ENCODE data around the gene C5orf46. TPM values are rescaled to one million over a fixed set of nuclear protein-coding genes. Genes with fewer than 3 reads are reported as not detected.

C5orf46 gene
- total RNA-seq, 3 donors from 2014 or later (not counting 1 experiment from before 2014, with no cell fraction given): not detected

DNA sequence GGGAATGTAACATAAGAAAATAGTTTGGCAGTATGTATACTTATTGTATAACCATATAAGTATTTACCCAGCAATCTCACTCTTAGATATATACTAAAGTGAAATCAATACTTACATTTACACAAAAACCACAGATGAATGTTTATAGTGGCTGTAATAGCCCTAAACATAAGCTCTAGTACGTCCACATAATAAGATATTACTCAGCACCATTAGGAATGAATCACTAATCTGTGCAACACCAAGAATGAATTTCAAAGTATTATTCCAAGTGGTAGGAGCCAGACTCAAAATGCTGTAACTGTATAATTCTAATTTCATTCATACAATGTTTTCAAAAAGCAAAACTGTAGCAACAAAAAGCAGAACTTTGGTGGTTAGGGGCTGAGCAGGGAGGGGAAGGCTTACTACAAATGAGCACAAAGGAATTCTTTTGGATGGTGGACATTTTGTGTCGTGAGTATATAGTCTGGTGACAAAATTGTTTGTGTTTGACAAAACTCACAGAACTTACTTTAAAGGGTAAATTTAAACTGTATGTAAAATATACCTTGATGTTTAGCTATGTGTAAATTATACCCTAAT is 11.9 kb upstream of the C5orf46 start:
- H3K4me3 ChIP-seq (ENCODE audit: low read length): no peak overlapping the region
- H3K9me3 ChIP-seq (ENCODE audit: control insufficient read depth, insufficient read depth, low read length): no peaks in the 10 kb centered on the region
- no peak overlapping the region for H3K27ac Mint-ChIP-seq
- intact Hi-C loops (cut with micrococcal nuclease): no loop called here
- DNase-seq (no peak), ATAC-seq (no peak)
- H3K9me3 Mint-ChIP-seq: no peaks in the 10 kb centered on the region
- H3K4me1 ChIP-seq (ENCODE audit: control insufficient read depth, insufficient read depth, low read length): no peaks in the 10 kb centered on the region
- WGBS (ENCODE audit: insufficient coverage): 69% methylated on average over 2 of the region's 2 CpGs
- H3K27me3 Mint-ChIP-seq (ENCODE audit: low read depth in 2 of 2): peaks cover 2 to 12% of the 10 kb centered on the region in 2 donors
- H3K36me3 Mint-ChIP-seq: no peaks in the 10 kb centered on the region
- TF ChIP-seq, protein P1, sequence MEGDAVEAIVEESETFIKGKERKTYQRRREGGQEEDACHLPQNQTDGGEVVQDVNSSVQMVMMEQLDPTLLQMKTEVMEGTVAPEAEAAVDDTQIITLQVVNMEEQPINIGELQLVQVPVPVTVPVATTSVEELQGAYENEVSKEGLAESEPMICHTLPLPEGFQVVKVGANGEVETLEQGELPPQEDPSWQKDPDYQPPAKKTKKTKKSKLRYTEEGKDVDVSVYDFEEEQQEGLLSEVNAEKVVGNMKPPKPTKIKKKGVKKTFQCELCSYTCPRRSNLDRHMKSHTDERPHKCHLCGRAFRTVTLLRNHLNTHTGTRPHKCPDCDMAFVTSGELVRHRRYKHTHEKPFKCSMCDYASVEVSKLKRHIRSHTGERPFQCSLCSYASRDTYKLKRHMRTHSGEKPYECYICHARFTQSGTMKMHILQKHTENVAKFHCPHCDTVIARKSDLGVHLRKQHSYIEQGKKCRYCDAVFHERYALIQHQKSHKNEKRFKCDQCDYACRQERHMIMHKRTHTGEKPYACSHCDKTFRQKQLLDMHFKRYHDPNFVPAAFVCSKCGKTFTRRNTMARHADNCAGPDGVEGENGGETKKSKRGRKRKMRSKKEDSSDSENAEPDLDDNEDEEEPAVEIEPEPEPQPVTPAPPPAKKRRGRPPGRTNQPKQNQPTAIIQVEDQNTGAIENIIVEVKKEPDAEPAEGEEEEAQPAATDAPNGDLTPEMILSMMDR (IDR thresholded peaks at IDR 0.05): no peak
- H3K36me3 ChIP-seq (ENCODE audit: control insufficient read depth, insufficient read depth, low read length): no peaks in the 10 kb centered on the region
- H3K27me3 ChIP-seq (ENCODE audit: control insufficient read depth, insufficient read depth, low read length): no peaks in the 10 kb centered on the region
- H3K27ac ChIP-seq (ENCODE audit: low read length): no peak overlapping the region
- H3K4me1 Mint-ChIP-seq: no peaks in the 10 kb centered on the region
- no peak overlapping the region for H3K4me3 Mint-ChIP-seq

DNA sequence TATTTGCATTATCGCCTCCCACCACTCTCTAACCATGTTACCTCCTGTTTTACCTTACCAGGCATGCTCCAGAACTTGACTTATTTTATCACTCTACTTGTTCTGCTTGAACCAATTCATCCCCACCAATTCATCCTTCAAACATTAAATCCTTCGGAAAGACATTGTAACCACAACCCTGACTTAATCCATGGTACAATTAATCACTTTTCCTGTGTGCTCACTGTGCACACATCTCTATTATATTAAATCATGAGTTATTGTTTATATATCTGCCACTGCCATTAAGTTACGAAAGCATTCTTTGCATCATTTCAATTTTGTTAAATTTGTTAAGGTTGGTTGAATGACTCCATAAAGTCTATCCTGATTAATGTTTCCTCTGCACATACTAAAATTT is 7.4 kb upstream of the C5orf46 start:
- intact Hi-C loops (cut with micrococcal nuclease): no loop called here
- TF ChIP-seq, protein P1 (IDR thresholded peaks at IDR 0.05): no peak
- no peak overlapping the region for H3K27ac Mint-ChIP-seq
- H3K4me3 Mint-ChIP-seq: no peak overlapping the region
- H3K4me1 Mint-ChIP-seq: no peaks in the 10 kb centered on the region
- Histone ChIP-seq H3K9me3 (ENCODE audit: control insufficient read depth, insufficient read depth, low read length) (no peaks in the 10 kb centered on the region), H3K27ac (ENCODE audit: low read length) (no peak overlapping the region), H3K36me3 (ENCODE audit: control insufficient read depth, insufficient read depth, low read length) (no peaks in the 10 kb centered on the region), H3K27me3 (ENCODE audit: control insufficient read depth, insufficient read depth, low read length) (no peaks in the 10 kb centered on the region), H3K4me3 (ENCODE audit: low read length) (no peak overlapping the region), H3K4me1 (ENCODE audit: control insufficient read depth, insufficient read depth, low read length) (no peaks in the 10 kb centered on the region)
- H3K9me3 Mint-ChIP-seq: no peaks in the 10 kb centered on the region
- ATAC-seq: no peak
- WGBS (ENCODE audit: insufficient coverage): 86% methylated on average over 2 of the region's 3 CpGs
- H3K36me3 Mint-ChIP-seq: no peaks in the 10 kb centered on the region
- no peak for DNase-seq
- H3K27me3 Mint-ChIP-seq (ENCODE audit: low read depth in 2 of 2): peaks cover 0 to 18% of the 10 kb centered on the region in 2 donors

DNA sequence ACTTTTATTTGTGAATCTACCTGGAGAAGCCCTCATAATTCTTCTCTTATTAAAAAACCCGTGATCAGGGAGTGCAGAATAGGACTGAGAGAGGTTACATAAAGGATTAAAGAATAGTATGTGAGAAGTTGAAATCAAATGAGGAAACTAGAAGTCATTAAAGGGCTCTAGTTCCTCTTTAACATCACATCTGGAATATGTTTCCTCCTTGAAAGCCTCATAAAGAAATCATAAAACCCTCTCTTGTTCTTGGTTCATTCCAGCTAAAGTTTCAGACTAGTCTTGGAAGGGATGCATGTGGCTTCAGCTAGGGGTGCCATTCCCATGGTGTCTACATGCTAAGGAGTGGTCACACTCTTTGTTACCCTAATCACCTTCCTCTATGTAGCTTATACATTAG is 5.7 kb upstream of the C5orf46 start:
- Histone ChIP-seq H3K9me3 (ENCODE audit: control insufficient read depth, insufficient read depth, low read length) (no peaks in the 10 kb centered on the region), H3K4me1 (ENCODE audit: control insufficient read depth, insufficient read depth, low read length) (no peaks in the 10 kb centered on the region), H3K4me3 (ENCODE audit: low read length) (no peak overlapping the region), H3K27ac (ENCODE audit: low read length) (no peak overlapping the region), H3K36me3 (ENCODE audit: control insufficient read depth, insufficient read depth, low read length) (no peaks in the 10 kb centered on the region), H3K27me3 (ENCODE audit: control insufficient read depth, insufficient read depth, low read length) (no peaks in the 10 kb centered on the region)
- TF ChIP-seq, protein P1 (IDR thresholded peaks at IDR 0.05): no peak
- WGBS (ENCODE audit: insufficient coverage): no CpG with 5 or more reads among the region's 1 CpG
- Mint-ChIP-seq H3K27me3 (ENCODE audit: low read depth in 2 of 2) (peaks cover 0 to 15% of the 10 kb centered on the region in 2 donors), H3K9me3 (no peaks in the 10 kb centered on the region), H3K4me3 (no peak overlapping the region), H3K4me1 (no peaks in the 10 kb centered on the region), H3K27ac (no peak overlapping the region), H3K36me3 (no peaks in the 10 kb centered on the region)
- ATAC-seq (no peak), DNase-seq (no peak)
- intact Hi-C loops (cut with micrococcal nuclease): no loop called here

- peaks cover 2 to 9% of the 10 kb centered on the region in 2 donors for H3K27me3 Mint-ChIP-seq (ENCODE audit: low read depth in 2 of 2)
- no peak for DNase-seq
- intact Hi-C loops (cut with micrococcal nuclease): no loop called here
- no peak overlapping the region for H3K27ac Mint-ChIP-seq
- Histone ChIP-seq H3K36me3 (ENCODE audit: control insufficient read depth, insufficient read depth, low read length) (no peaks in the 10 kb centered on the region), H3K27ac (ENCODE audit: low read length) (no peak overlapping the region), H3K4me1 (ENCODE audit: control insufficient read depth, insufficient read depth, low read length) (no peaks in the 10 kb centered on the region), H3K9me3 (ENCODE audit: control insufficient read depth, insufficient read depth, low read length) (no peaks in the 10 kb centered on the region), H3K27me3 (ENCODE audit: control insufficient read depth, insufficient read depth, low read length) (no peaks in the 10 kb centered on the region), H3K4me3 (ENCODE audit: low read length) (no peak overlapping the region)
- H3K9me3 Mint-ChIP-seq: no peaks in the 10 kb centered on the region
- TF ChIP-seq, protein P1 (IDR thresholded peaks at IDR 0.05): no peak
- no peak overlapping the region for H3K4me3 Mint-ChIP-seq
- no peaks in the 10 kb centered on the region for H3K36me3 Mint-ChIP-seq
- no peaks in the 10 kb centered on the region for H3K4me1 Mint-ChIP-seq
- ATAC-seq: no peak
- 69% methylated on average over 6 of the region's 6 CpGs for WGBS (ENCODE audit: insufficient coverage)
Observed at GRCh38 chr5:147911427-147911826, 5.1 kb upstream of the C5orf46 start.

All from natural killer cell (primary cell).